ENCODE data around the gene JAKMIP1.

GRCh38 chr4:6137747-6138135 lies 62.6 kb downstream of the JAKMIP1 start:
- no peak for TF ChIP-seq CTCF (IDR thresholded peaks at IDR 0.05)
- TF ChIP-seq POLR2A (IDR thresholded peaks at IDR 0.05), result no peak
- TF ChIP-seq POLR2AphosphoS5 (IDR thresholded peaks at IDR 0.05), result no peak

All from upper lobe of left lung (tissue), 4 donors.